ENCODE data around the gene CBR4. TPM values are rescaled to one million over a fixed set of nuclear protein-coding genes. Genes with fewer than 3 reads are reported as not detected.
"Not testable (repeated sequence)": the region's sequence is repeated elsewhere in the genome, so short reads cannot be mapped to it uniquely, and the experiment has no call there.

CBR4 gene
- total RNA-seq, 1 experiment from 2014 or later = 12.6 TPM

DNA sequence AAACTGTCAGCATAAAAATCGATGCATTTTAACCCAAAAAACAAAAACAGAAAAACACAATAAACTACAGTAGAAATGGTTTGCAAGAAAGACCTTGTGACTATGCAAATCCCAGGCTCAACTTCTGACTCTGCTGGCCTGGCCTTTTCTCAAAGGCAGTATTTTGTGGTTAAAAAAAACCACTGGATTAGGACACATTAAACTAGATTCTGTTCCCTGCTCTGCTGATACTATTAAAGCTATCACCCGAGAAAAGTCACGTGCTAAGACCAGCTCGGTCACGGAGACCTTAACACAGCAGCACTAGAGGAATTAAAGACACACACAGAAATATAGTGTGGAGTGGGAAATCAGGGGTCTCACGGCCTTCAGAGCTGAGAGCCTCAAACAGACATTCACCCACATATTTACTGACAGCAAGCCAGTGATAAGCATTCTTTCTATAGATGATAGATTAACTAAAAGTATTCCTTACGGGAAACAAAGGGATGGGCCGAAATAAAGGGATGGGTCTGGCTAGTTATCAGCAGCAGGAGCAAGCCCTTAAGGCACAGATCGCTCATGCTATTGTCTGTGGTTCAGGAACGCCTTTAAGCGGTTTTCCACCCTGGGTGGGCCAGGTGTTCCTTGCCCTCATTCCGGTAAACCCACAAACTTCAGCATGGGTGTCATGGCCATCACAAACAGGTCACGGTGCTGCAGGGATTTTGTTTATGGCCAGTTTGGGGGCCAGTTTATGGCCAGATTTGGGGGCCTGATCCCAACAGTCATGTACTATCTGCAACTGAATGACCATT, 16.1 kb downstream of the CBR4 start:
- no peaks in the 10 kb centered on the region for H3K79me2 ChIP-seq (ENCODE audit: low read length)
- no peaks in the 10 kb centered on the region for H3F3A ChIP-seq (ENCODE audit: low read length, unreplicated experiment)
- no peak overlapping the region for H3K9ac ChIP-seq (ENCODE audit: low read length)
- POLR2A ChIA-PET (ENCODE audit: unreplicated experiment) = no interaction called here
- H3K27ac ChIP-seq (ENCODE audit: low read length) = no peak overlapping the region
- H3K4me1 ChIP-seq (ENCODE audit: insufficient read depth, low read length) = no peaks in the 10 kb centered on the region
- H3K27me3 ChIP-seq (ENCODE audit: low read length) = no peaks in the 10 kb centered on the region
- no peaks in the 10 kb centered on the region for H4K20me1 ChIP-seq (ENCODE audit: low read length)
- no peak for DNase-seq
- no peak for TF ChIP-seq EZH2 (IDR thresholded peaks at IDR 0.05; ENCODE audit: low read length, unreplicated experiment)
- intact Hi-C loops (cut with micrococcal nuclease) = loop anchor here (10.0 kb wide), 1 partner anchor 571 kb away; no protein-coding TSS in a partner anchor
- CTCF ChIA-PET = no interaction called here
- ATAC-seq = no peak
- no peak overlapping the region for H3K4me3 ChIP-seq (ENCODE audit: low read length)
- no peaks in the 10 kb centered on the region; the same call in none of the 2 replicates for H3K36me3 ChIP-seq (ENCODE audit: low read depth, low read length)
- no peaks in the 10 kb centered on the region for H3K9me2 ChIP-seq (replicated peaks; ENCODE audit: low read length)
- no peaks in the 10 kb centered on the region for H3K9me3 ChIP-seq (ENCODE audit: low read length)
- H2AFZ ChIP-seq (ENCODE audit: low read length) = no peak overlapping the region
- no TSS peak for BruUV-seq (replicated peaks)
- H3K4me2 ChIP-seq (ENCODE audit: low read length) = no peak overlapping the region

DNA sequence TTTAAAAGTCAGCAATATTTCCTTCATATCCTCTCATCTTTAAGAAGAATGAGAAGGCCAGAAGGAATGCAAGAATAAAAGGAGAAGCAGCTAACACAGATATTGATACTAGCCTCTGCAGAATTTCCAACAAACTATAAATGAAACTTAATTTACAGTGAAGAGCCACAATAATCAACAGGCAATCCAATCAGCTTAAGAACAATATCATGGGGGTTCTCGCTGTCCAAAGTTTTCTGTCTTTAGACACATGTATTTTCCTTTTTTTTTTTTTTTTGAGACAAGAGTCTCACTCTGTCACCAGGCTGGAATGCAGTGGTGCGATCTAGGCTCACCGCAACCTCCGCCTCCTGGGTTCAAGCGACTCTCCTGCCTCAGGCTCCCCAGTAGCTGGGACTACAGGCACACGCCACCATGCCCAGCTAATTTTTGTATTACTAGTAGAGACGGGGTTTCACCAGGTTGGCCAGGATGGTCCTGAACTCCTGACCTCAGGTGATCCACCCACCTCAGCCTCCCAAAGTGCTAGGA, 17.0 kb downstream of the CBR4 start:
- H3K4me1 ChIP-seq (ENCODE audit: insufficient read depth, low read length); ATAC-seq; H3K4me3 ChIP-seq (ENCODE audit: low read length); H2AFZ ChIP-seq (ENCODE audit: low read length); H3F3A ChIP-seq (ENCODE audit: low read length, unreplicated experiment); H3K4me2 ChIP-seq (ENCODE audit: low read length); H3K9ac ChIP-seq (ENCODE audit: low read length); H3K9me3 ChIP-seq (ENCODE audit: low read length); CTCF ChIA-PET; H3K36me3 ChIP-seq (ENCODE audit: low read depth, low read length); DNase-seq; BruUV-seq (replicated peaks); H3K27ac ChIP-seq (ENCODE audit: low read length); H4K20me1 ChIP-seq (ENCODE audit: low read length); POLR2A ChIA-PET (ENCODE audit: unreplicated experiment); H3K27me3 ChIP-seq (ENCODE audit: low read length); H3K79me2 ChIP-seq (ENCODE audit: low read length); H3K9me2 ChIP-seq (replicated peaks; ENCODE audit: low read length): not testable (repeated sequence)
- intact Hi-C loops (cut with micrococcal nuclease) = loop anchor here (10.0 kb wide), 1 partner anchor 572 kb away; no protein-coding TSS in a partner anchor

DNA sequence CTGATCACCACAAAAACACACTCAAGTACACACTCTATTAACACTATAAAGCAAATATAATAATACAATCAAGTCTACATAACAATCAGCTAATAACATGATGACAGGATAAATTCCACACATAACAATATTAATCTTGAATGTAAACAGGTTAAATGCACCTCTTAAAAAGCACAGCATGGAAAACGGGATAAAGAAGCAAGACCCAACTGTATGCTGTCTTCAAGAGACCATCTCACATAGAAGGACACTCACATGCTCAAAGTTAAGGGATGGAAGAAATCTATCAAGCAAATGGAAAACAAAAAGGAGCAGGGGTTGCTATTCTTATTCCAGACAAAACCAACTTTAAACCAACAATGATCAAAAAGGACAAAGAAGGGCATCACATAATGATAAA, 28.1 kb downstream of the CBR4 start:
- POLR2A ChIA-PET (ENCODE audit: unreplicated experiment) = no interaction called here
- H3K79me2 ChIP-seq (ENCODE audit: low read length) = 0 out of 2 replicates have a peak, but pooled peaks cover 4% of the 10 kb centered on the region
- intact Hi-C loops (cut with micrococcal nuclease) = no loop called here
- ATAC-seq = no peak
- DNase-seq = no peak
- H3K27ac ChIP-seq (ENCODE audit: low read length) = no peak overlapping the region
- H4K20me1 ChIP-seq (ENCODE audit: low read length) = no peaks in the 10 kb centered on the region
- no peak overlapping the region for H3K4me2 ChIP-seq (ENCODE audit: low read length)
- H2AFZ ChIP-seq (ENCODE audit: low read length) = no peak overlapping the region
- no TSS peak for BruUV-seq (replicated peaks)
- no peaks in the 10 kb centered on the region for H3K4me1 ChIP-seq (ENCODE audit: insufficient read depth, low read length)
- H3K36me3 ChIP-seq (ENCODE audit: low read depth, low read length) = peaks cover 12% of the 10 kb centered on the region
- H3K9ac ChIP-seq (ENCODE audit: low read length) = no peak overlapping the region
- H3K9me2 ChIP-seq (replicated peaks; ENCODE audit: low read length) = no peaks in the 10 kb centered on the region
- 0 out of 2 replicates have a peak, but pooled peaks cover 6% of the 10 kb centered on the region for H3K9me3 ChIP-seq (ENCODE audit: low read length)
- no peaks in the 10 kb centered on the region for H3K27me3 ChIP-seq (ENCODE audit: low read length)
- TF ChIP-seq EZH2phosphoT487 (IDR thresholded peaks at IDR 0.05; ENCODE audit: borderline replicate concordance, low read length) = no peak
- TF ChIP-seq, protein P1, sequence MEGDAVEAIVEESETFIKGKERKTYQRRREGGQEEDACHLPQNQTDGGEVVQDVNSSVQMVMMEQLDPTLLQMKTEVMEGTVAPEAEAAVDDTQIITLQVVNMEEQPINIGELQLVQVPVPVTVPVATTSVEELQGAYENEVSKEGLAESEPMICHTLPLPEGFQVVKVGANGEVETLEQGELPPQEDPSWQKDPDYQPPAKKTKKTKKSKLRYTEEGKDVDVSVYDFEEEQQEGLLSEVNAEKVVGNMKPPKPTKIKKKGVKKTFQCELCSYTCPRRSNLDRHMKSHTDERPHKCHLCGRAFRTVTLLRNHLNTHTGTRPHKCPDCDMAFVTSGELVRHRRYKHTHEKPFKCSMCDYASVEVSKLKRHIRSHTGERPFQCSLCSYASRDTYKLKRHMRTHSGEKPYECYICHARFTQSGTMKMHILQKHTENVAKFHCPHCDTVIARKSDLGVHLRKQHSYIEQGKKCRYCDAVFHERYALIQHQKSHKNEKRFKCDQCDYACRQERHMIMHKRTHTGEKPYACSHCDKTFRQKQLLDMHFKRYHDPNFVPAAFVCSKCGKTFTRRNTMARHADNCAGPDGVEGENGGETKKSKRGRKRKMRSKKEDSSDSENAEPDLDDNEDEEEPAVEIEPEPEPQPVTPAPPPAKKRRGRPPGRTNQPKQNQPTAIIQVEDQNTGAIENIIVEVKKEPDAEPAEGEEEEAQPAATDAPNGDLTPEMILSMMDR (conservative IDR thresholded peaks at IDR 0.05; ENCODE audit: low read depth, low read length) = no peak
- TF ChIP-seq EZH2 (IDR thresholded peaks at IDR 0.05; ENCODE audit: low read length, unreplicated experiment) = no peak
- H3F3A ChIP-seq (ENCODE audit: low read length, unreplicated experiment) = no peaks in the 10 kb centered on the region
- CTCF ChIA-PET = no interaction called here
- H3K4me3 ChIP-seq (ENCODE audit: low read length) = no peak overlapping the region

Measured in PC-3 (cell line).